ENCODE results near the gene CGNL1.

The CGNL1 gene

GRCh38 chr15:57563416-57563815 is 187.1 kb downstream of the CGNL1 start:
- Histone ChIP-seq H3K4me1 (ENCODE audit: low read length) (no peaks in the 10 kb centered on the region), H3K79me2 (ENCODE audit: low read length) (no peaks in the 10 kb centered on the region)
- TF ChIP-seq EZH2phosphoT487 (IDR thresholded peaks at IDR 0.05; ENCODE audit: low read length) (no peak), EZH2 (optimal IDR thresholded peaks at IDR 0.05; ENCODE audit: low read depth, low read length) (no peak)
- TF ChIP-seq, protein P1, sequence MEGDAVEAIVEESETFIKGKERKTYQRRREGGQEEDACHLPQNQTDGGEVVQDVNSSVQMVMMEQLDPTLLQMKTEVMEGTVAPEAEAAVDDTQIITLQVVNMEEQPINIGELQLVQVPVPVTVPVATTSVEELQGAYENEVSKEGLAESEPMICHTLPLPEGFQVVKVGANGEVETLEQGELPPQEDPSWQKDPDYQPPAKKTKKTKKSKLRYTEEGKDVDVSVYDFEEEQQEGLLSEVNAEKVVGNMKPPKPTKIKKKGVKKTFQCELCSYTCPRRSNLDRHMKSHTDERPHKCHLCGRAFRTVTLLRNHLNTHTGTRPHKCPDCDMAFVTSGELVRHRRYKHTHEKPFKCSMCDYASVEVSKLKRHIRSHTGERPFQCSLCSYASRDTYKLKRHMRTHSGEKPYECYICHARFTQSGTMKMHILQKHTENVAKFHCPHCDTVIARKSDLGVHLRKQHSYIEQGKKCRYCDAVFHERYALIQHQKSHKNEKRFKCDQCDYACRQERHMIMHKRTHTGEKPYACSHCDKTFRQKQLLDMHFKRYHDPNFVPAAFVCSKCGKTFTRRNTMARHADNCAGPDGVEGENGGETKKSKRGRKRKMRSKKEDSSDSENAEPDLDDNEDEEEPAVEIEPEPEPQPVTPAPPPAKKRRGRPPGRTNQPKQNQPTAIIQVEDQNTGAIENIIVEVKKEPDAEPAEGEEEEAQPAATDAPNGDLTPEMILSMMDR (IDR thresholded peaks at IDR 0.05; ENCODE audit: low read length), result no peak

DNA sequence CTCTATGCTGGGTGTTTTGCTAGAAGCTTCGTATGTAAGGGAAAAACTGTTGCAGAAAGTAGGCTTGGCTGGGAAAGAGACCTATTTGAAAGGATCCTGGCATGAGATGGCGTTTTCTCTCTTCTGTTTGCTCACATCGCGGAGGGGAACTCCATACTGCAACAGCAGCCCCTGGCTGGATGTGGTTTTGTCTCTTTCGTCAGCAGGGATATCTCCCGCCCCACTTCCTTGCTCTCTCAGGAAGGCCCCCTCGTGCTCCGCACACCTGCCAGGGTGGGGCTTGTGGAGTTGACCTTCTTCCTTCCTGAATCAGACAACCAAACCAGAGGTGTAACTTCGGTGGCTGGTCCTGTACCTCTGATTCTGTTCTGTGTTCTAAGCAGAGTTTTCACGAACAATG is 189.0 kb downstream of the CGNL1 start:
- Histone ChIP-seq H2AFZ (ENCODE audit: low read length) (no peak overlapping the region), H3K9ac (ENCODE audit: low read length) (no peak overlapping the region), H3K9me3 (replicated peaks; ENCODE audit: insufficient read depth, low read length) (no peaks in the 10 kb centered on the region), H3K36me3 (replicated peaks; ENCODE audit: insufficient read depth, low read length) (no peaks in the 10 kb centered on the region), H3K9me2 (replicated peaks; ENCODE audit: insufficient read depth, low read length) (no peaks in the 10 kb centered on the region), H3K4me3 (ENCODE audit: low read length) (no peak overlapping the region), H3K4me1 (ENCODE audit: low read length) (no peaks in the 10 kb centered on the region), H3K27me3 (replicated peaks; ENCODE audit: insufficient read depth, low read length) (no peaks in the 10 kb centered on the region), H3K79me2 (ENCODE audit: low read length) (no peaks in the 10 kb centered on the region), H3K4me2 (ENCODE audit: low read depth, low read length) (no peak overlapping the region), H3F3A (ENCODE audit: insufficient read depth, low read length) (no peaks in the 10 kb centered on the region), H4K20me1 (ENCODE audit: insufficient read depth, low read length) (no peaks in the 10 kb centered on the region), H3K27ac (ENCODE audit: low read length) (no peak overlapping the region)
- no peak for DNase-seq
- TF ChIP-seq, protein P1 (IDR thresholded peaks at IDR 0.05; ENCODE audit: low read length), result no peak
- TF ChIP-seq EZH2phosphoT487 (IDR thresholded peaks at IDR 0.05; ENCODE audit: low read length) (no peak), EZH2 (optimal IDR thresholded peaks at IDR 0.05; ENCODE audit: low read depth, low read length) (no peak)

More at GRCh38 chr15:57563416-57563815, 187.1 kb downstream of the CGNL1 start:
- Histone ChIP-seq H3F3A (ENCODE audit: insufficient read depth, low read length) (no peaks in the 10 kb centered on the region), H4K20me1 (ENCODE audit: insufficient read depth, low read length) (no peaks in the 10 kb centered on the region), H3K9me3 (replicated peaks; ENCODE audit: insufficient read depth, low read length) (no peaks in the 10 kb centered on the region), H3K9me2 (replicated peaks; ENCODE audit: insufficient read depth, low read length) (no peaks in the 10 kb centered on the region), H3K27ac (ENCODE audit: low read length) (no peak overlapping the region), H3K4me3 (ENCODE audit: low read length) (no peak overlapping the region), H3K36me3 (replicated peaks; ENCODE audit: insufficient read depth, low read length) (no peaks in the 10 kb centered on the region), H2AFZ (ENCODE audit: low read length) (no peak overlapping the region), H3K9ac (ENCODE audit: low read length) (no peak overlapping the region), H3K27me3 (replicated peaks; ENCODE audit: insufficient read depth, low read length) (no peaks in the 10 kb centered on the region), H3K4me2 (ENCODE audit: low read depth, low read length) (no peak overlapping the region)
- DNase-seq, result no peak

- Histone ChIP-seq H2AFZ (ENCODE audit: low read length) (no peak overlapping the region), H3K4me2 (ENCODE audit: low read depth, low read length) (no peak overlapping the region), H3K27ac (ENCODE audit: low read length) (no peak overlapping the region)
Observed at GRCh38 chr15:57566834-57567233, 190.5 kb downstream of the CGNL1 start.

More at GRCh38 chr15:57566834-57567233, 190.5 kb downstream of the CGNL1 start:
- no peaks in the 10 kb centered on the region for H3K36me3 ChIP-seq (replicated peaks; ENCODE audit: insufficient read depth, low read length)
- H3K4me3 ChIP-seq (ENCODE audit: low read length), result no peak overlapping the region
- H3K9me2 ChIP-seq (replicated peaks; ENCODE audit: insufficient read depth, low read length), result no peaks in the 10 kb centered on the region
- no peaks in the 10 kb centered on the region for H3K79me2 ChIP-seq (ENCODE audit: low read length)
- no peaks in the 10 kb centered on the region for H3F3A ChIP-seq (ENCODE audit: insufficient read depth, low read length)
- no peaks in the 10 kb centered on the region for H3K4me1 ChIP-seq (ENCODE audit: low read length)
- H3K9ac ChIP-seq (ENCODE audit: low read length), result no peak overlapping the region
- TF ChIP-seq EZH2phosphoT487 (IDR thresholded peaks at IDR 0.05; ENCODE audit: low read length), result no peak
- no peak for TF ChIP-seq EZH2 (optimal IDR thresholded peaks at IDR 0.05; ENCODE audit: low read depth, low read length)
- TF ChIP-seq, protein P1 (IDR thresholded peaks at IDR 0.05; ENCODE audit: low read length), result no peak
- H3K9me3 ChIP-seq (replicated peaks; ENCODE audit: insufficient read depth, low read length), result no peaks in the 10 kb centered on the region
- no peaks in the 10 kb centered on the region for H3K27me3 ChIP-seq (replicated peaks; ENCODE audit: insufficient read depth, low read length)
- no peaks in the 10 kb centered on the region for H4K20me1 ChIP-seq (ENCODE audit: insufficient read depth, low read length)
- no peak for DNase-seq
